GM19463 (cell line): ENCODE measurements around the gene NPB.
"Not testable (repeated sequence)": the region's sequence is repeated elsewhere in the genome, so short reads cannot be mapped to it uniquely, and the experiment has no call there.

Source experiments
- ATAC-seq: cut with Tn5 transposase; IDR thresholded peaks from one replicate; pipeline ENCODE4 v1.9.1; 2021; ENCODE audit warnings: mild to moderate bottlenecking, moderate library complexity; ENCODE audit not compliant: unreplicated experiment

Gene NPB

GRCh38 chr17:81910840-81911276 lies 8.8 kb downstream of the NPB start:
- peak; percentile 34 for ATAC-seq

- peak; percentile 79 for ATAC-seq
Observed at GRCh38 chr17:81911277-81911961, 9.4 kb downstream of the NPB start, which contains the start of gene PCYT2. TSS of gene PCYT2 (minus strand) at chr17:81911399. CDS start at chr17:81911355, 44 bp downstream.

- ATAC-seq = no peak
Observed at GRCh38 chr17:81911969-81912368, 9.9 kb downstream of the NPB start.

- no peak for ATAC-seq
Observed at GRCh38 chr17:81912441-81913309, 10.6 kb downstream of the NPB start.

GRCh38 chr17:81913394-81914102 lies 11.5 kb downstream of the NPB start:
- ATAC-seq = no peak

- ATAC-seq = no peak
Observed at GRCh38 chr17:81914103-81914850, 12.2 kb downstream of the NPB start.

GRCh38 chr17:81915331-81915730 lies 13.3 kb downstream of the NPB start:
- no peak for ATAC-seq

- no peak for ATAC-seq
Observed at GRCh38 chr17:81916234-81917001, 14.4 kb downstream of the NPB start.

- no peak for ATAC-seq
Observed at GRCh38 chr17:81917565-81918332, 15.7 kb downstream of the NPB start, which contains the start of gene SIRT7. TSS of gene SIRT7 (minus strand) at chr17:81918176. CDS start at chr17:81918131, 45 bp downstream.

- not testable (repeated sequence) for ATAC-seq
Observed at GRCh38 chr17:81918333-81918669, 16.3 kb downstream of the NPB start.

GRCh38 chr17:81918832-81919545 lies 17.0 kb downstream of the NPB start:
- no peak for ATAC-seq

- ATAC-seq = no peak
Observed at GRCh38 chr17:81920612-81921536, 18.8 kb downstream of the NPB start.

GRCh38 chr17:81921537-81921862 lies 19.5 kb downstream of the NPB start:
- ATAC-seq = no peak

- ATAC-seq = no peak
Observed at GRCh38 chr17:81921996-81922565, 20.0 kb downstream of the NPB start.

- ATAC-seq = no peak
Observed at GRCh38 chr17:81922566-81923301, 20.7 kb downstream of the NPB start.
